A673 (cell line): ENCODE results near the gene SLIT3. TPM values are rescaled to one million over a fixed set of nuclear protein-coding genes. Genes with fewer than 3 reads are reported as not detected.

Experiments used
- BruUV-seq: library from RNA; stranded (reverse); fragments of 400-500 nt; replicated peaks from 2 replicates; lab custom pipeline; 2021; lab: Mats Ljungman, UMichigan
- CTCF ChIA-PET: fragments of 300-600 bp; sonication (Branson Sonifier 250); formaldehyde crosslinking; loops from one replicate; lab custom pipeline; 2022; ENCODE audit warnings: antibody characterized with exemption; lab: Charles Lee
- POLR2A ChIA-PET: fragments of 300-600 bp; sonication (Branson Sonifier 250); formaldehyde crosslinking; loops from one replicate; lab custom pipeline; 2022; ENCODE audit warnings: antibody characterized with exemption; ENCODE audit not compliant: low non-redundant PET; lab: Charles Lee
- DNase-seq: peaks from one replicate; pipeline ENCODE4 v3.0.0-alpha.2; 2015; ENCODE audit warnings: low spot score
- H3K27ac ChIP-seq: fragments of 200-600 bp; sonication (generic); 2 replicates; pipeline ENCODE4 v1.5.1; 2016; ENCODE audit warnings: mixed run types, low read depth, mild to moderate bottlenecking, mixed read lengths, antibody characterized with exemption, low read length; ENCODE audit not compliant: poor library complexity, severe bottlenecking
- H3K27me3 ChIP-seq: fragments of 200-600 bp; sonication (generic); replicated peaks from 2 replicates; pipeline ENCODE4 v1.6.1; 2017; ENCODE audit warnings: mixed run types, low read depth, mild to moderate bottlenecking, mixed read lengths, antibody characterized with exemption, low read length; ENCODE audit not compliant: insufficient read depth, poor library complexity
- H3K36me3 ChIP-seq: fragments of 200-600 bp; sonication (generic); 2 replicates; pipeline ENCODE4 v1.6.1; 2016; ENCODE audit warnings: mixed run types, mild to moderate bottlenecking, mixed read lengths, antibody characterized with exemption, low read length; ENCODE audit not compliant: insufficient read depth, poor library complexity, severe bottlenecking
- H3K4me1 ChIP-seq: fragments of 200-600 bp; sonication (generic); 2 replicates; pipeline ENCODE4 v1.6.1; 2017; ENCODE audit warnings: mixed run types, mild to moderate bottlenecking, mixed read lengths, antibody characterized with exemption, low read length; ENCODE audit not compliant: insufficient read depth, poor library complexity, severe bottlenecking
- H3K4me3 ChIP-seq: fragments of 200-600 bp; sonication (generic); 2 replicates; pipeline ENCODE4 v1.5.1; 2016; ENCODE audit warnings: low read depth, mixed run types, mild to moderate bottlenecking, mixed read lengths, low read length; ENCODE audit not compliant: poor library complexity, severe bottlenecking
- H3K9me3 ChIP-seq: fragments of 200-600 bp; sonication (generic); 2 replicates; pipeline ENCODE4 v1.6.1; 2016; ENCODE audit warnings: mixed run types, low read depth, mild to moderate bottlenecking, mixed read lengths, antibody characterized with exemption, low read length; ENCODE audit not compliant: poor library complexity, severe bottlenecking
- CTCF ChIP-seq: fragments of 300-800, 200-600 bp; sonication (generic); conservative IDR thresholded peaks from 2 replicates; pipeline ENCODE4 v1.5.1; 2017; ENCODE audit warnings: low read depth, mild to moderate bottlenecking, antibody characterized with exemption, low read length, moderate library complexity, mixed read lengths
- EZH2 ChIP-seq: fragments of 200-600 bp; sonication (generic); IDR thresholded peaks from 2 replicates; pipeline ENCODE4 v1.6.1; 2017; ENCODE audit warnings: borderline replicate concordance, low read depth, mild to moderate bottlenecking, mixed read lengths, antibody characterized with exemption, low read length; ENCODE audit not compliant: poor library complexity, severe bottlenecking
- intact Hi-C: fragments of 100-400 bp; cut with micrococcal nuclease; formaldehyde crosslinking; loops from one replicate; pipeline ENCODE4 v1.10.0; 2022; ENCODE audit not compliant: unreplicated experiment
- total RNA-seq: library from RNA; stranded (reverse); gene quantifications from 2 replicates; pipeline ENCODE4 v1.2.3, GENCODE V29; 2021

The SLIT3 gene
- total RNA-seq, 1 experiment from 2014 or later, result not detected

- no peak for TF ChIP-seq EZH2
- no peak for TF ChIP-seq CTCF
- Histone ChIP-seq H3K4me3 (no peak overlapping the region), H3K36me3 (no peaks in the 10 kb centered on the region), H3K27ac (no peak overlapping the region), H3K9me3 (no peaks in the 10 kb centered on the region), H3K4me1 (no peaks in the 10 kb centered on the region), H3K27me3 (peaks cover 36% of the 10 kb centered on the region)
- no TSS peak for BruUV-seq
- no peak for DNase-seq
- POLR2A ChIA-PET, result no interaction called here
- CTCF ChIA-PET, result no interaction called here
- intact Hi-C loops, result no loop called here
These were observed 32.6 kb upstream of the SLIT3 start for GRCh38 chr5:169333518-169333917.

DNA sequence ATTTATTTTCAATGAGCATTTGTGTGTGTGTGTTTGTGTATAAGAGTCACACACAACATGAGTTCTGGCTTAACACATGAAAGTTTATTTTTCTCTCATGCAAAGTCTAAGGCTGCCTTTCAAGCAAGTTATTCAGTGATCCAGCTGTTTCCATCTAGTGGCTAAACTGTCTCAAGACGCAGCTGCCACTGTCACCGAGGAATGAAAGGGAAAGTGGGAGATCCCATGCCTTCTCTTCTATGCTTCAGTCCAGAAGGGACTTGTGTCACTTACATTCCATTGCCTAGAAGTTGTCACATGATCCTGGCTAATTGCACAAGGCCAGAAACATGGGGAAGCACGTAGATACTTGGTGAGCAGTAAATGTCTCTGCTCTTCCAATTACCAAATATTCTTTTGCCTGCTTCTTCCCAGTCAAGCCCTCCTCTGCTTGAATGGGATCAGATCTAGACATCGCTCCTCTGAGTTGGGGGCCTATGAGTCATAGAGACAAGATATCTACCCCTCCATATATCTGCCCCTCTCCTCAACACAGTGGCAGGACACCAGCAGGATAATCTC lies 30.4 kb upstream of the SLIT3 start:
- Histone ChIP-seq H3K27ac (no peak overlapping the region), H3K36me3 (no peaks in the 10 kb centered on the region), H3K27me3 (peaks cover 37% of the 10 kb centered on the region), H3K4me3 (no peak overlapping the region), H3K9me3 (no peaks in the 10 kb centered on the region), H3K4me1 (no peaks in the 10 kb centered on the region)
- BruUV-seq, result no TSS peak
- intact Hi-C loops, result no loop called here
- no peak for TF ChIP-seq CTCF
- no peak for TF ChIP-seq EZH2
- DNase-seq, result peak; percentile 3
- POLR2A ChIA-PET, result no interaction called here
- CTCF ChIA-PET, result no interaction called here

DNA sequence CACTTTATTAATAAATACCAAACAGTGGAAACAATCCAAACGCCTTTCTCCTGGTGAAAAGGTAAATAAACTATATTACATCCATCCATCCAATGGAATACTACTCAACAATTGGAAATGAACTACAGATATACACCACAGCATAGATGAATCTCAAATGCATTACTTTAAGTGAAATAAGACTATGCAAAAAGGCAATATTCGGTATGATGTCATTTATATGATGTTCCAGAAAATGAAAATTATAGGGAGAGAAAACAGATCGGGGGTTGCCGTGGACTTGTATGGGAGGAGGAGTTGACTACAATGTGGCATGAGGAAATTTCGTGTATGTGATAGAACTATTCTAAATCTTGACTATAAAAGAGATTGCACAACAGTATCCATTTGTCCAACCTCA lies 27.5 kb upstream of the SLIT3 start:
- Histone ChIP-seq H3K4me1 (no peaks in the 10 kb centered on the region), H3K9me3 (no peaks in the 10 kb centered on the region), H3K27ac (no peak overlapping the region), H3K4me3 (no peak overlapping the region), H3K27me3 (peaks cover 36% of the 10 kb centered on the region), H3K36me3 (no peaks in the 10 kb centered on the region)
- ChIA-PET POLR2A (no interaction called here), CTCF (no interaction called here)
- no peak for TF ChIP-seq EZH2
- no peak for TF ChIP-seq CTCF
- DNase-seq, result no peak
- intact Hi-C loops, result no loop called here
- BruUV-seq, result no TSS peak
